Measurements from ENCODE around the gene TNFRSF21.
"Not testable (repeated sequence)": the region's sequence is repeated elsewhere in the genome, so short reads cannot be mapped to it uniquely, and the experiment has no call there.

Gene TNFRSF21

GRCh38 chr6:47342824-47343223 is 33.1 kb upstream of the TNFRSF21 start:
- TF ChIP-seq CTCF (IDR thresholded peaks at IDR 0.05; ENCODE audit: low read depth, low read length): no peak
- DNase-seq (ENCODE audit: extremely low read depth, low read depth): no peak

GRCh38 chr6:47337519-47337918 is 27.8 kb upstream of the TNFRSF21 start:
- DNase-seq (ENCODE audit: extremely low read depth, low read depth): no peak
- no peak for TF ChIP-seq CTCF (IDR thresholded peaks at IDR 0.05; ENCODE audit: low read depth, low read length)

- no peak for TF ChIP-seq CTCF (IDR thresholded peaks at IDR 0.05; ENCODE audit: low read depth, low read length)
- no peak for DNase-seq (ENCODE audit: extremely low read depth, low read depth)
Measured at GRCh38 chr6:47336334-47336733, 26.6 kb upstream of the TNFRSF21 start.

GRCh38 chr6:47335466-47335865 is 25.8 kb upstream of the TNFRSF21 start:
- no peak for DNase-seq (ENCODE audit: extremely low read depth, low read depth)
- TF ChIP-seq CTCF (IDR thresholded peaks at IDR 0.05; ENCODE audit: low read depth, low read length): no peak

- TF ChIP-seq CTCF (IDR thresholded peaks at IDR 0.05; ENCODE audit: low read depth, low read length): no peak
- DNase-seq (ENCODE audit: extremely low read depth, low read depth): no peak
Measured at GRCh38 chr6:47334334-47334733, 24.6 kb upstream of the TNFRSF21 start.

- DNase-seq (ENCODE audit: extremely low read depth, low read depth): not testable (repeated sequence)
Measured at GRCh38 chr6:47328606-47329005, 18.9 kb upstream of the TNFRSF21 start.

GRCh38 chr6:47328139-47328538 is 18.4 kb upstream of the TNFRSF21 start:
- not testable (repeated sequence) for DNase-seq (ENCODE audit: extremely low read depth, low read depth)

GRCh38 chr6:47323887-47324286 is 14.2 kb upstream of the TNFRSF21 start:
- DNase-seq (ENCODE audit: extremely low read depth, low read depth): no peak

More at GRCh38 chr6:47323887-47324286, 14.2 kb upstream of the TNFRSF21 start:
- TF ChIP-seq CTCF (IDR thresholded peaks at IDR 0.05; ENCODE audit: low read depth, low read length): no peak

Measured in AG09319 (cell line).